ENCODE results near the gene FAM193B.
"Not testable (repeated sequence)": the region's sequence is repeated elsewhere in the genome, so short reads cannot be mapped to it uniquely, and the experiment has no call there.

FAM193B gene

DNA sequence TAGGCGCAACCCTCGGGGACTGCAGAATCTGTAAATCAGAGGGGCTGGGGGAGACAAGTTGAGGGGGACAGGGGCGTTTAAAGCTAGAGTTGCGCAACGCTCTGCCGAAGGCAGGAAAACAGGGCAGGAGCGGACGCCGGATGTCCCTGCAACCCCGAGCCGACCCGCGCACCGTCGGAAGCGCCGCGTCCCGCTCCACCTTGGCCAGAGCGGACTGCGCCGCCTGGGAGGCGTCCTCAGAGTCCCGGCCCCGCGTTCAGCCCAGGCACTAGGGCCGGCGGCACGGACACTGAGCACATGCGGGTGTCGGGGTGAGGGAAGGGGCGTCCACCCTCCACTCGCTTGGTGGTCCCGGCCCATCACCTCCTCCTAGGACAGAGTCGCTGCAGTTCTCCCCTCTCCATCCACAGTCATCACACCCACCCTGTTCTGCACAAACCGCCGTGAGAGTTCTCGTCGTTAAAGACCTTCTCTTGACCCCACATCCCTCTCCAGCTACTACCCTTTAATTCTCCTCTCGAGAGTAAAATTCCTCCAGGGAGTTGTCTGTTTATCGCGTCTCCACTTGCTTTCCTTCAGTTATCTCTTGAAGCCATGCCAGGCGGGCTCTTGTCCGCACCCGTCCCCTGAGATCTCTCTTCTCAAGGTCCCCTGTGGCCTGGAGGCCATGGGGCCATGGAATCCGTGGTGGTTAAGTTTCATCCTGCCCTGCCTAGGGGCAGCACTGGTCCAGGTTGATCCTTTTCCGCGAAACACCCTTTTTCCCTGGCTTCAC lies 56.2 kb downstream of the FAM193B start:
- no peak for DNase-seq

DNA sequence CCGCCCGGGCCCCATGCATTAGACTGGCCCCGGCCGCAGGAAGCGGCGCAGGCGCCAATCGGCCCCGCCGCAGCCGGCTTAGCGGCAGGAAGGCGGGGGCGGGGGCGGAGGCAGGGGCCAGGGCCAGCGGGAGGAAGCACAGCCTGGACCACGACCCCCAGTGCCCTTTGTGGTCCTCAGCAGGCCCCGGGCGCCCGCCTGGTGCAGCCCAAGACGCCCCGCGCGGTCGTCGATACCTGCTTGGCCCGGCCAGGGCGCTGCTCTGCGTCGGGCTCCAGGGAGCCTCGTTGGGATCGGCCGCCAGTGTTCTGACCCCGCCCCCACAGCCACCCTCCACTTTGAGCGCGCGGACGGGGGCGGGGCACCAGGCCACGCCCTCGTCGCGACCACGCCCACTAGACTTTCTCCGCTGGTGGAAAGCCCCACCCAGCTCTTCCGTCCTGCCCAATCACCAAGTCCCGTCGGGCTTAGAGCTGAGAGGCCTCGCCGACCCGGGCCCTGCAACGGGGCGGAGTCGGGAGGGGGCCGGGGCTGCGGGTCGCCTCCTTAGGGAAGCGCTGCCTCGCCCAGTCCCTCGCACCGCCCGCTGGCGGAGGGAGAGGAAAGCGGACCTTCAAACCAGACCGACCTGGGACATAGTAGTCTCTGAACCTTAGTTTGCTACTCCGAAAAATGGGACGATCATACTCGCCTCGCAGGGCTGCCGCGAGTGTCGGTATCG lies 56.9 kb downstream of the FAM193B start, which contains the start of gene PDLIM7:
Gene PDLIM7 (minus strand): TSS at position 313 of the 721 bp plus-strand sequence. CDS start 1,092 bp downstream, outside the sequence.
- peak; percentile 99 for DNase-seq

DNA sequence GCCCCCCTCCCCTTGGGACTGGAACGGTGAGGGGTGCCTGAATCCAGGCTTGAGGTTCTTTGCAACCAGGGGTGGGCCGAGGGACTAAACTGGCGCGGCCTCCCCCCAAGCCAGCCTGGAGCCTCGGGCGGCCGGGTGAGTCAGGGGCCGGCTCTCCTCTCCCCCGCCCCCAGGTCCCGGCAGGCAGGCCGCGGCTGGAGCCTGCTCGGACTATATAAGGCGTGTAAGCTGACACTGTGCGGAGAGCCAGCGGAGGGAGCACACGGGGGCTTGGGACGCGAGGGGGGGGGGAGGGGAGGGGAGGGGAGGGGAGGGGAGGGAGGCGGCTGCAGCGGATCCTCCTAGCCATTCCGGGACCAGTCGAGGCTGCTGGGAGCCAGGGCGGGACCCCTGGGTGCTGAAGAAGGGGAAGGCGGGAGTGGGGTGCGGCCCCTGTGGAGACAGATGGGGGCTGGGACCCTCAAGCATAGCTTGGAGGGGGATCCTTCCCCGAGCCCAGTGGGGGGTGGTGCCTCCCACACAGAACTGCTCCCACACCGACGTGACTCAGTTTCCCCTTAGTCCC lies 57.6 kb downstream of the FAM193B start:
- DNase-seq, result peak; percentile 98

DNA sequence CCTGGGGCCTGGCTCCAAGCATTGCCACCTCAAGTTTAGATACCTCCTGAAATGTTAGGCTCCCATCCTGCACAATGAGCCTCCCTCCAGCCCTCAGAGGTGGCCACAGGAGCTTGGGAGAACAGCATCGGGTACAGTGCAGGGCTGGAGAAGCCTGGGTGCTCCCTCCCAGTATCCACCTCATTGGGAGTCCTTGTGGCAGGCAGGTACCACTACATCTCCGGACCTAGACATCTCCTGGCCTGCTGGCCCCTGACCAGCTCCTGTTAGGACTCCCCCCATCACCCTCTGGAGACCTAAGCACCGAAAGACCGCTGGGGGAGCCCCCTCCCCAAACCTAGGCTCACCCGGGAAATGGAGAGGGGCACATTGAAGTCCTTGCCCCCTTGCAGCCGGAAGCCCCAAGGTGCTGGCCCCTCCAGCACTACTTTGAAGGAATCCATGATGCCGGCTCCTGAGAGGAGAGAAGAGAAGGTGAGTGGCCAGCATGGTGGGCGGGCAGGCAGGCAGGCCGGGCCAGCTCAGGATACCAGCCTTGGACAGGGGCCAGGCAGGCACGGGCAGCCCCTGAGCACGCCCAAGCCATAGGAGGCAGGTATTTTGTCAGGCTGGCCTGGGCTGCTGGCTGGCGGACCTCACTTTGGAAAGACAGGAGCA lies 58.2 kb downstream of the FAM193B start:
- peak; percentile 84 for DNase-seq

DNA sequence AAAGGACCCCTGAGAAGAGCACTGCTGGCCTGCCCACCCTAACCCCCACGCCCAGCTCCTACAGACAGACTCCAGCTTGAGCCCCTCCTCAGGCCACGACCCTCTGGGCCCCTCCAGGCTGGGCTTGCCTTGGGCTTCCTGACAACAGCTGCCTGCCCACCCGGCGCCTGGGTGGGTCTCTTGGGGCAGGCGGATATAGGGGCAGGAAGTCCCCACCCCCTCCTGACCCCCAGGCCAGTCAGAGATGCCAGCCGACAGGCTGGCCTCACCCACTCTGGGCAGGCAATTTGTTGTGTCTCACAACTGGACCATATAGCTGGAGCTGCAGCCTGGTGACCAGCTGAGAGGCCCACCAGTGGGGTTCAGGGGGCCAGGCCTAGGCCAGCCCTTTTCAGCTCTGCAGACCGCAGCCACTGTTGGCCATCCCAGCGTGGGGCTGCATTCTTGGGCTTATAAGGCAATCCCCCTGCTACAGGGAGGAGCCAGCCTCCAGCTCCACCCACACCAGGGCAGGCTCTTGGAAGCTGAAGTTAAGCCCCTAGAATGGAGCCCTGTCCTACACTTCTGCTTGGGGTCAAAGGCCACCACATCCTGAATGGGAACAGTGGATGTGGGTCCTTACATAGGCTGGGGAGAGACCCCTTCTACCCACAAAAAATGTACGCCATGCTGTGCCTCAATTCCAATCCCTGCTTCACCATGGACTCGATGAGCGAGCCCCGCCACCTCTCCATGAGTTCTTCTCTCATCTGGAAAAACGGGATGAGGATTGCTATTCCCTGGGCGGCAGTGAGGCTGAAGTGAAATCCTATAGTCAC lies 58.9 kb downstream of the FAM193B start:
- peak; percentile 95 for DNase-seq

DNA sequence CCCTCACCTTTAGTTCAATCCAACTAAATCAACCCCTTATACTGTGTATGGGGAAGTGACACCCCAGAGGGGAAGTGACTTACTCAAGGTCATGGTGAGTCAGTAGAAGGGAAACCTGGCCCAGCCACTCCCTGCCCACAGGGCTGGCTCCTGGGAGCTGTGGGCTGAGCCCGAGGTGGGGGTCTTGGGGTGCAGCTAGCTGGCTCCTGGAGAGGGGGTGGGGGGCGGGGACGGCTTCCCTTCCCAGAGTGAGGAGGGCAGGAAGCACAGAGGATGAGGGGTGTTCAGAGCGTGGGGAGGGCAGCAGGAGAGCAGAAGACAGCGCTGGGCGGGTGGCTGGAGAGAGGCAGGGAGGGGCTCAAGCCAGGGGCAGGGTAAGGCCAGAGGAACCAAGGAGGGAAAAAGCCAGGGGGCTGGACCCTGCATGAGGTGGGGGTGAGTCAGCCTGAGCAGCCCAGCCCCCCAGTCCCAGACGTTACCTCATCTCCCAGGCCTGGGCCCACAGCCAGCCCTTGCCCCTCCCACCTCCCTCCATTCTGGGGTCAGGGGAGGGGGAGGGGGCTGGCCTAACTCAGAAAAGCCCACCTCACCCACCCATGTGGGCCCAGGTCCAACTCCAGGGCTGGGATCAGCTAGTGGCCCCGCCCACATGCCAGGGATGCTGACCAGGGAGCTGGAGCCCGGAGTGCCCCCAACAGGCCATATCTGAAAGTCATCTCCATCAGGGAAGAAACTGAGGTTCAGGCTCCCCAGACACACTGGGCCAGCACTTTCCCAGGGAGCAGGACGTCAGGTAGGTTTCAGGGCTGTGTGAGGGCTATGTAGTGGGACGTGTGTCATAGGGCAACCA lies 59.8 kb downstream of the FAM193B start:
- peak; percentile 96 for DNase-seq

DNA sequence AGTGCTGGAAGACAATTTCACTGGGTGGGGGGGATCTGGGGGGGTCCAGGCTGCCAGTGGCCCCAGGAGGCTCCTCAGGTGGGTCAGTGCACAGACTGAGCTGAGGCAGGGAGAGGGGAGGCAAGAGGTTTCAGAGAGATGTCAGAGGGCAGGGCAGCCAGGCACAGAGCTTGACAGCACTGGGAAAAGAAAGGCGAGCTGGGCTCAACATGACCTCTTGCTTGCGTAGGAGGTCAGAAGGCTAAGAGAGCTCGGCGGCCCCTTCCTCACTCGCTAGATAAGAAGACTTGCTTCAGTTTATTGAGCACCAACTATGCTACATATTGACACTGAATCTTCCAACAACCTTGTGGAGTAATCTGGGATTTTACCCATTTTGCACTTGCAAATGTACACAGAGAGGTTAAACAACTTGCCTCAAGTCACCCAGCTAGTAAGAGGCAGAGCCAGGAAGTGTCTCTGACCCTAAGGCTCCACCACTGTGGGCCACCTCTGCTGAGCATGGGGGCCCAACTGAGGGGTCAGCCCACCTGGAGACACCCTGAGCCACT lies 60.5 kb downstream of the FAM193B start:
- no peak for DNase-seq

DNA sequence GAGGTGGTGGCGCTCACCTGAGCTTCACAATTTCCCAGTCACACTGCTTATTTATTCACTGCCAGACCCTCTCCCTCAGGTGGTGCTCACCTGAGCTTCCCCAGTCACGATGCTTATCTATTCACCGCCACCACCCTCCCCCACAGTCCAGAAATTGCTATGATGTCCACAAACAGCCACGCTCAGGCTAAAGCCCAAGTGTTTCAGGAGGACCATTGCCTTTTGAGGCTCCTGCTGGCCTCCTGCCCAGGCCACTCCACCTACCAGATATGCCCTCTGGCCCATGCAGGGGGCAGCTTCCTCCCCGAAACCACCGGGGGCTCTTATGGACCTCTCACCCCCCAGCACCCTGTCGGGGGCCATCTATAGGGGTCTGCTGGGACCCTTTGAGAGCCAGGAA lies 61.5 kb downstream of the FAM193B start:
- no peak for DNase-seq

DNA sequence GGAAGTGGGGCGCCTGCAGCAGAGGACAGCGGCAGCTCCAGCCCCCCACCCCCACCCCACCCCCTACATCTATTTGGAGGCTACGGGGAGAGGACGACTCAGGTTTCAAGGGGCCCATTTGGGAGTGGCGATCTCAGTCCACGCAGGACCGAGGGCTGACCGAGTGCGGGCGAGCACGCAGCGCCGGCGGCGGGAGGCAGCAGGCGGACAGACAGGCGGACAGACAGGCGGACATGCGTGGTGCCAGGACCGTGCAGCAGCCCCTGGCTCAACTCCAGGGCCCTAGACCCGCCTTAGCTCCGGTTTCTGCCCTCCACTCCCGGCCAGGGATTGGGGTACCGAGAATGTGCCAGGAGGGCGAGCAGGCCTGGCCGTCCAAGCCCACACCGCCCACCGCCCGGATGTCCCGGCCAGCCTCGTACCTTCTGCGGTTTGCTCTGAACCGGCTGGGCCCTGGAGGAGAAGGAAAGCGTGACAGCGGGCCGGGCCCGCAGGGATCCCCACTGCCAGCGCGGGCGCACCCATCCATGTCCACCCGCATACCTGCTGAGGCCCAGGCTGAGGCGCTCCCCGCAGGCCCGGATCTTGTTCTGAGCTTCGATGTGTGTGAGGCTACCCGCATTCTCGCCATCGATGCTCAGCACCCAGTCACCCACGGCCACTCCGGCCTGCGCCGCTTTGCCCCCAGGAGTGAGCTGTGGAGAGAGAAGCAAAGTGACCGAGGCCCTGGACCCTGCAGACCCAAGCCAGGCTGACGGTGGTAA lies 62.2 kb downstream of the FAM193B start:
- DNase-seq, result no peak

DNA sequence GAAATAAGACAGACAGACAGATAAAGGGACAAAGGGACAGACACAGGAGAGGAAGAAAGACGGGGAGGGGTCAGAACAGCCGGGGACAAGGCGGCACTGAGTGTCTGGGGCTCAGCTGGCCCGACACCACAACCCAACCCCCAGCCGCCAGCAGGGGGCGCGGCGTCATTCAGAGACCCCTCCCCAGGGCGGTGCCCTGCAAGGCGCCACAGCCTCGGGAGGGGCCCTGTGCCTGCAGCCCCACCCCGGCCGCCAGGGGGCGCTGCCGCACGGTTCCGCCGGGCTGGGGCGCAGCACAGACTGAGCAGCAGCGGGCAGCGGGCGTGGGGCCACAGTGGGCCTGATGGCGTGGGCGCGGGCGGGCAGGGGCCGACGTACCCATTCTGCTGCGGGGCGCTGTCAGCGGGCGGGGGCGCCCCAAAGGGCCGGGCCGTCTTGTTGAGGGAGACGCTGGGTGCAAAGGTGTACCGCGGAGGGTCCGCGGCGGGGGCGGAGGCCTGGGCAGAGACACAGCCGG lies 62.9 kb downstream of the FAM193B start:
- DNase-seq, result peak; percentile 59

DNA sequence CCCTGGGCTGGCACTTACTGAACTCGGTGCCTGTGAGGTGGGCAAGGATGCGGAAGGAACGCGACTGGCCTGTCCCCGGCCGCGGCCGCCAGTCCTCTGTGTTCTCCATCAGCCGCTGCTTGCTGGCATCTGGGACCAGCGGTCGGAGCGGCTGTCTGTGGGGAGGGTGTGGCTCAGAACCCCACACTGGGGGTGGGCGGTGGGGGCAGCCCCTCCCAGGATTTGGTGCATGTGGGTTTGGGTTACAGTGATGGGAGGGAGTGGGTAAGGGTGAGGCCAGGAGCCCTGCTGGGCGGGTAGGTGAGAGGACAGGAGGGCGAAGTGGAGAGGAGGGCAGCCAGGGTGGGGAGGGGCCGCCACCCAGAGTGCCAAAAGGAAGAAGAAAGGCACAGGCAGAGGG lies 63.4 kb downstream of the FAM193B start:
- DNase-seq, result no peak

DNA sequence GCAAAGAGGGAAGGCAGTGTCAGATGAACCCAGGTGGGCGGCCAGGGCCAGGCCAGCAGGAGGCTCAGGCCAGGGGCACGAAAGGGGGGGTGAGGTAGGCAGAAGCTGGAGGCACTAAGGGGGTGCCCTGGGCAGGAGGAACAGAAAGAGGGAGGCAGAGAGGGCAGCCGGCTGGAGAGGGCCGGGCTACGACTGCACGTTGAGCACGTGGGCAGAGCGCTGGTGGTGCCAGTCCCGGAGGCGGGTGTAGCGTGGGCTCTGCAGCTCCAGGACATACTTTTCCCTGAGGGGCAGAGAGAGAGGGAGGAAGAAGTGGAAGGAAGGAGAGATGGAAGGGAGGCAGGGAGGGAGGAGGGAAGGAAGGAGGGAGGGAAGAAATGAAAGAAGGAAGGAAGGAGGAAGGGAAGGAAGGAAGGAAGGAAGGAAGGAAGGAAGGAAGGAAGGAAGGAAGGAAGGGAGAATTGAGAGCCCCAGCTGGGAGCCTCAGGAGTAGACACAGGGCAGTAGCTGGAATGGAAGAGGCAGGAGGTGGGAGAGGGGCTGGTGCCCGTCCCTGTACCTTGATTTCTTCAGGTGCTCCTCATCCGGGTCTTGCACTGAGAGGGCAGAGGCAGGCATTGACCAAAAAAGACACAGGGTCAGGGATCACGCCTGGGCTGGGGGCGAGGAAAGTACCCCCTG lies 63.9 kb downstream of the FAM193B start:
- no peak for DNase-seq

DNA sequence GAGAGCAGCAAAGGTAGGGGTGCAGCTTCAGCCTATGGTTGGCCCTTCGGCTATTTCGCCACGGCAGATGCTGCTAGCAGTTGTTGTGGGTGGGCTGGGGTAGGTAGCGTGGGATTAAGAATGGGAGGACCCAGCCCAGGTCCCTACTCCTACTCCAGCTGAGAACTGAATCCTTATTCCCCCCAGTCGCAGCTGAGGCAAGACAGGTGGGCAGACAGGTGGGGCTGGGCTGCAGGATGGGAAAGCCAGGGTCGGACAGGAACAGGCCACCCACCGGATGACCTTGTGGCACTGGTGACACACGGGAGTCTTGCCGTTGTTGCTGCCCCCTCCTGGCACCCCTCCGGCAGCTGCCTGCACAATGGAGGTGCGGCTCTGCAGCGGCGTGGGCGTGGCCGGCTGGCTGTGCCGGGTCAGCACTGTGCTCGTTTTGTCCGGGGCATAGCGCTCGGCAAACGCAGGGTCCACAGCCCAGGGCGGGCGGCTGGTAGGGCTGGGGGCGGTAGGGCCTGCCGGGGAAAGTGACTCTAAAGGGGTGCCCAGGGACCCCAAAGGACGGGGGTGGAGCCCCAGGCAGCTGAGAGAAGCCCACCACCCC lies 65.1 kb downstream of the FAM193B start:
- no peak for DNase-seq

DNA sequence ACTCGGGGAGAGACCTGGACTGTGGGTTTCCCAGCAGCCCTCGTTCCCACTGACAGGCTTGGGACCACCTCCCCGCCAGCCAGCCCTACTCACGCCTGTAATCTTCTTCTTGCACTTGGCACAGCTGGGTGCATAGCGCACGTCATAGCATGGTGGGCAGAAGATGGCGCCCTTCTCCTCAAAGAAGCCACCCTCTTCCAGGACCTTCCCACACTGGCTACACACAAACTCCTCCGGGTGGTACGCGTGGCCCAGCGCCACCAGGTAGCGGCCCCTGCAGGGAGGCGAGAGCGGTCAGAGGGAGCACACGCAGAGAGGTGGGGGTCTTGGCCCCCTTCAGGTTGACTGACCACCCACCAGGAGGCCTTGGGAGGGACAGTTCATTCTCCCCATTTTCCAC lies 66.4 kb downstream of the FAM193B start:
- no peak for DNase-seq

DNA sequence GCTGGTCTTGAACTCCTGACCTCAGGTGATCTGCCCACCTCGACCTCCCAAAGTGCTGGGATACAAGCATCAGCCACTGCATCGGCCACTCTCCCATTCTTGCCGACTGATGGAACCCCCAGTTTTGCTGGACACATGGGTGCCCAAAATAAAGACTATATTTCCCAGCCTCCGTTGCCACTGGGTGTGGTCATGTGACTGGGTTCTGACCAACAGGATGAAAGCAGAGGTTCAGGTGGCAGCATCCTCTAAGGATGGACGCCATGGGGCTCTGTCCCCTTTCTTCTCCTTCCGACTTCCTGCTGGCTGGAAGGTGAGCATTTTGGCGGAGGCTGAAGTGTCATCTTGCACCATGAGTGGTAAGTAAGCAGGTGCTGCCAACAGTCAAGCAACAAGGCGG lies 67.2 kb downstream of the FAM193B start:
- no peak for DNase-seq

DNA sequence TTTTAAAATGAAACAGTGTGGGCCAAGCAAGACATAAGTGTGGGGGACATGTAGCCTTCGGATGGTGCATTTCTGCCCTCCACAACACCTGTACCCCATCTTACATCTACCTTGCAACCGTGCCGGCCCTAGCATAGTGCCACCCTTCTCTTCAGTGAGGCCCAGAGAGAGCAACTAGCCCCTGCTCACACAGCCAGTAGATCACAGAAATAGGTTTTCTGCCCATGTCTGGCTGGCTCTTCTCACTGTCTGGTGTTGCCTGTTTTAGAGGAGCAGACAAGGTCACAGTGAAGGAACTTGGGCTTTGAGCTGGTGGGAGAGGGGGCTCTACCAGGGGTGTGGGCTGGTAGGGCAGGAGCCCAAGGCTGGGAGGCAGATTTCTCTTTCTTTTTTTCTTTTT lies 68.1 kb downstream of the FAM193B start:
- no peak for DNase-seq

DNA sequence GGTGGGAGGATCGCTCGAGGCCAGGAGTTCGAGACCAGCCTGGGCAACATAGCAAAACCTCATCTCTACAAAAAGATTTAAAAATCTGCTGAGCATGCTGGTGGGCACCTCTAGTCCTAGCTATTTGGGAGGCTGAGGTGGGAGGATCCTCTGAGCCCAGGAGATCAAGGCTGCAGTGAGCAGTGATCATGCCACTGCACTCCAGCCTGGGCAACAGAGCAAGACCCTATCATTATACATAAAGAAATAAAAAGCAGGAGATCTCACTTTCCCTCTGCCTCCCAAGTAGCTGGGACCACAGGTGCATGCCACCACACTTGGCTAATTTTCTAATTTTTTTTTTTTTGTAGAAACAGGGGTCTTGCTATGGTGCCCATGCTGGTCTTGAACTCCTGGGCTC lies 68.6 kb downstream of the FAM193B start:
- DNase-seq, result not testable (repeated sequence)

DNA sequence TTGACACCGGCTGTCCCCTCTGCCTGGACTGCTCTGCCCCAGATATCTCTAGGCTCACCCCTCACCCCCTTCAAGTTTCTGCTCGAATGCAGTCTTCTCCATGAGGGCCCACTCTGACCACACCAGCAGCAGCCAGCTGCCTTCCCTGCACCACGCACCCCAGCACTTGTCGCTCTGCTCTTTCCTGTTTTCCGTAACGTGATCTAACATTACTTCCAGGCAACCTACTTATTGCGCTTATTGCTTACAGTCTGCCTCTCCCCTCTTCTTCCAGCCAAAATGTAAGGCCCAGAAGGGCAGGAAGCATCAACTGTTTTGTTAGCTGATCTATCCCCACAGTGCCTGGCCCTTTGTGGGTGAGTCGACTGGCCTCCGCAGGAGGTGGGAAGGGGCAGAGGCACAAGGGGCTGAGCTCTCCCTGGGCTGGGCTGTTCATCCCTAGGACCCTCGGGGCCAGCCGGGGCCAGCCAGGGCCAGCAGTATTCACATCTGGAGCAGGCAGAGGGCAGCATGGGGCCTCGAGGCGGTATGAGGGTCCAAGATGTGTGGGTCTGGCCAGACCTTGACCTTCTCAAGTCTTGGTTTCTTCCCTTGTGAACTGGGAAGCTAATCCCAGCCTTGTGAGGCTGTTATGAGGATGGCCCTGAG lies 69.3 kb downstream of the FAM193B start:
- DNase-seq, result no peak

Data from fibroblast of skin of abdomen (primary cell).